HEK293 (cell line): Measurements from ENCODE around the gene ENTREP3.

Source experiments
- CTCF ChIA-PET: fragments of 350-600 bp; formaldehyde crosslinking; extraction: SDS; loops from one replicate; lab custom pipeline; 2021; ENCODE audit warnings: antibody characterized with exemption; lab: Yijun Ruan, JAX
- POLR2A ChIA-PET: fragments of 300-600 bp; formaldehyde crosslinking; extraction: SDS; loops from one replicate; lab custom pipeline; 2020; ENCODE audit warnings: antibody characterized with exemption, inconsistent platforms; lab: Yijun Ruan, JAX
- H3K27ac ChIP-seq: fragments of 200-500 bp; sonication (Bioruptor generic); 2 replicates; pipeline ENCODE4 v1.5.1; 2014; ENCODE audit warnings: low read depth, low read length, control low read depth, inconsistent platforms; ENCODE audit errors: extremely low read depth
- H3K36me3 ChIP-seq, 2 experiments: fragments of 200-500 bp in 1 of 2; sonication (Bioruptor generic) in 1 of 2; 1 replicate in 1 of 2; 2 replicates in 1 of 2; pipeline ENCODE4 v1.5.1; 2014 to 2017; ENCODE audit warnings: inconsistent platforms in 2 of 2, low read length in 2 of 2; ENCODE audit not compliant: control insufficient read depth in 2 of 2, insufficient read depth in 1 of 2
- H3K4me1 ChIP-seq: fragments of 200-500 bp; sonication (Bioruptor generic); 2 replicates; pipeline ENCODE4 v1.5.1; 2014; ENCODE audit warnings: mild to moderate bottlenecking, low read length, inconsistent platforms; ENCODE audit not compliant: control insufficient read depth, insufficient read depth
- H3K4me3 ChIP-seq: 2 replicates; pipeline ENCODE4 v1.5.1; 2011; ENCODE audit warnings: low read depth, mild to moderate bottlenecking, control low read depth, low read length, moderate library complexity
- H3K9me3 ChIP-seq: fragments of 200-500 bp; sonication (Bioruptor generic); 2 replicates; pipeline ENCODE4 v1.5.1; 2014; ENCODE audit warnings: low read depth, low read length, inconsistent platforms; ENCODE audit not compliant: control insufficient read depth, insufficient read depth
- HOXA7 ChIP-seq: sonication (generic); formaldehyde crosslinking; IDR thresholded peaks from 2 replicates; pipeline ENCODE4 v1.8.1; 2022; ENCODE audit warnings: missing genetic modification reagents, borderline replicate concordance
- KLF1 ChIP-seq: fragments of 450-650 bp; formaldehyde crosslinking; IDR thresholded peaks from 2 replicates; pipeline ENCODE4 v1.5.1; 2016; ENCODE audit warnings: missing biosample characterization, missing genetic modification characterization
- MZF1 ChIP-seq: fragments of 450-650 bp; formaldehyde crosslinking; IDR thresholded peaks from 2 replicates; pipeline ENCODE4 v1.5.1; 2017; ENCODE audit warnings: missing biosample characterization, missing genetic modification characterization, borderline replicate concordance
- SCRT1 ChIP-seq: fragments of 450-650 bp; formaldehyde crosslinking; IDR thresholded peaks from 2 replicates; pipeline ENCODE4 v1.5.1; 2016; ENCODE audit warnings: missing biosample characterization, missing genetic modification characterization, borderline replicate concordance
- SP7 ChIP-seq: fragments of 450-650 bp; formaldehyde crosslinking; IDR thresholded peaks from 2 replicates; pipeline ENCODE4 v1.5.1; 2016; ENCODE audit warnings: missing biosample characterization, missing genetic modification characterization
- ZBTB48 ChIP-seq: fragments of 450-650 bp; formaldehyde crosslinking; IDR thresholded peaks from 2 replicates; pipeline ENCODE4 v1.5.1; 2016; ENCODE audit warnings: missing biosample characterization, missing genetic modification characterization
- ZEB2 ChIP-seq: fragments of 450-650 bp; formaldehyde crosslinking; IDR thresholded peaks from 2 replicates; pipeline ENCODE4 v1.5.1; 2016; ENCODE audit warnings: missing biosample characterization, missing genetic modification characterization
- ZNF184 ChIP-seq: fragments of 450-650 bp; IDR thresholded peaks from 2 replicates; pipeline ENCODE4 v1.5.1; 2018; ENCODE audit warnings: missing biosample characterization, mild to moderate bottlenecking, missing genetic modification characterization
- ZNF221 ChIP-seq: fragments of 450-650 bp; formaldehyde crosslinking; IDR thresholded peaks from 2 replicates; pipeline ENCODE4 v1.5.1; 2017; ENCODE audit warnings: missing biosample characterization, missing genetic modification characterization, borderline replicate concordance
- ZNF324 ChIP-seq: fragments of 450-650 bp; formaldehyde crosslinking; IDR thresholded peaks from 2 replicates; pipeline ENCODE4 v1.5.1; 2016; ENCODE audit warnings: missing biosample characterization, missing genetic modification characterization
- ZNF501 ChIP-seq: fragments of 450-650 bp; formaldehyde crosslinking; IDR thresholded peaks from 2 replicates; pipeline ENCODE4 v1.5.1; 2016; ENCODE audit warnings: missing biosample characterization, missing genetic modification characterization
- ZNF521 ChIP-seq: fragments of 450-650 bp; formaldehyde crosslinking; IDR thresholded peaks from 2 replicates; pipeline ENCODE4 v1.5.1; 2017; ENCODE audit warnings: missing biosample characterization, mild to moderate bottlenecking, missing genetic modification characterization
- ZNF548 ChIP-seq: fragments of 450-650 bp; formaldehyde crosslinking; IDR thresholded peaks from 2 replicates; pipeline ENCODE4 v1.5.1; 2016; ENCODE audit warnings: missing biosample characterization, missing genetic modification characterization
- ZNF561 ChIP-seq: fragments of 450-650 bp; IDR thresholded peaks from 2 replicates; pipeline ENCODE4 v1.5.1; 2018; ENCODE audit warnings: missing biosample characterization, missing genetic modification characterization, borderline replicate concordance
- ZNF621 ChIP-seq: fragments of 450-650 bp; formaldehyde crosslinking; IDR thresholded peaks from 2 replicates; pipeline ENCODE4 v1.5.1; 2017; ENCODE audit warnings: missing biosample characterization, missing genetic modification characterization
- ZNF654 ChIP-seq: fragments of 450-650 bp; formaldehyde crosslinking; IDR thresholded peaks from 2 replicates; pipeline ENCODE4 v1.5.1; 2016; ENCODE audit warnings: low read depth, missing biosample characterization, missing genetic modification characterization
- ZNF664 ChIP-seq: fragments of 450-650 bp; formaldehyde crosslinking; IDR thresholded peaks from 2 replicates; pipeline ENCODE4 v1.5.1; 2016; ENCODE audit warnings: missing biosample characterization, missing genetic modification characterization
- ZNF76 ChIP-seq: fragments of 450-650 bp; formaldehyde crosslinking; IDR thresholded peaks from 2 replicates; pipeline ENCODE4; 2016; ENCODE audit warnings: low read depth, missing biosample characterization, missing genetic modification characterization, borderline replicate concordance
- TF ChIP-seq, protein P1 (sequence below): fragments of 450-650 bp; formaldehyde crosslinking; IDR thresholded peaks from 2 replicates; pipeline ENCODE4 v1.5.1; 2017; ENCODE audit warnings: missing biosample characterization, missing genetic modification characterization
- TF ChIP-seq, protein P2 (sequence below): fragments of 450-650 bp; formaldehyde crosslinking; conservative IDR thresholded peaks from 2 replicates; pipeline ENCODE4 v1.5.1; 2016; ENCODE audit warnings: low read depth, missing biosample characterization, missing genetic modification characterization
- TF ChIP-seq, protein P3 (sequence below): fragments of 450-650 bp; formaldehyde crosslinking; IDR thresholded peaks from 2 replicates; pipeline ENCODE4 v1.5.1; 2017; ENCODE audit warnings: missing biosample characterization, missing genetic modification characterization
- TF ChIP-seq, protein P4 (sequence below): fragments of 450-650 bp; formaldehyde crosslinking; IDR thresholded peaks from 2 replicates; pipeline ENCODE4 v1.5.1; 2016; ENCODE audit warnings: missing biosample characterization, missing genetic modification characterization

The ENTREP3 gene

DNA sequence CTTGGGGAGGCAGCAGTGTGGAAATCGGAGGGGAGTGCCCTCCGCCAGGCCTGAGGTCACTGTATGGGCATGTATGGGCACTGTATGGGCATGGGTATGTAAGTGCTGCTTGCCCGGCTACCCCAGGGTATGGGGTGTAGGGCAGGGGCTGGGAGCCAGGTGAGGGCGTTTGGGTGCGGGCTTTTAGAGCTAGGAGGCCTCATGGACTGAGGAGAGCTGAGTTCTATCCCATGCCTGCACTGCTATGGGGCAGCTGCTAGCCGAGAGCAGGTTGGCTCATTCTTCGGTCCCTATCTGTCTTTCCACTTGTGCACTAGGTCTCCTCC lies 40.6 kb upstream of the ENTREP3 start (continued):
- TF ChIP-seq ZNF548 (no peak), HOXA7 (no peak), ZNF521 (tag by site-specific recombination) (no peak), ZNF221 (tag by site-specific recombination) (no peak), ZNF621 (no peak), ZNF184 (no peak), ZNF76 (tag by site-specific recombination) (no peak), SP7 (tag by site-specific recombination) (no peak), ZNF324 (tag by site-specific recombination) (no peak), ZNF501 (tag by site-specific recombination) (no peak)
- TF ChIP-seq, protein P1, sequence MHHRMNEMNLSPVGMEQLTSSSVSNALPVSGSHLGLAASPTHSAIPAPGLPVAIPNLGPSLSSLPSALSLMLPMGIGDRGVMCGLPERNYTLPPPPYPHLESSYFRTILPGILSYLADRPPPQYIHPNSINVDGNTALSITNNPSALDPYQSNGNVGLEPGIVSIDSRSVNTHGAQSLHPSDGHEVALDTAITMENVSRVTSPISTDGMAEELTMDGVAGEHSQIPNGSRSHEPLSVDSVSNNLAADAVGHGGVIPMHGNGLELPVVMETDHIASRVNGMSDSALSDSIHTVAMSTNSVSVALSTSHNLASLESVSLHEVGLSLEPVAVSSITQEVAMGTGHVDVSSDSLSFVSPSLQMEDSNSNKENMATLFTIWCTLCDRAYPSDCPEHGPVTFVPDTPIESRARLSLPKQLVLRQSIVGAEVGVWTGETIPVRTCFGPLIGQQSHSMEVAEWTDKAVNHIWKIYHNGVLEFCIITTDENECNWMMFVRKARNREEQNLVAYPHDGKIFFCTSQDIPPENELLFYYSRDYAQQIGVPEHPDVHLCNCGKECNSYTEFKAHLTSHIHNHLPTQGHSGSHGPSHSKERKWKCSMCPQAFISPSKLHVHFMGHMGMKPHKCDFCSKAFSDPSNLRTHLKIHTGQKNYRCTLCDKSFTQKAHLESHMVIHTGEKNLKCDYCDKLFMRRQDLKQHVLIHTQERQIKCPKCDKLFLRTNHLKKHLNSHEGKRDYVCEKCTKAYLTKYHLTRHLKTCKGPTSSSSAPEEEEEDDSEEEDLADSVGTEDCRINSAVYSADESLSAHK (tag by site-specific recombination), result no peak

DNA sequence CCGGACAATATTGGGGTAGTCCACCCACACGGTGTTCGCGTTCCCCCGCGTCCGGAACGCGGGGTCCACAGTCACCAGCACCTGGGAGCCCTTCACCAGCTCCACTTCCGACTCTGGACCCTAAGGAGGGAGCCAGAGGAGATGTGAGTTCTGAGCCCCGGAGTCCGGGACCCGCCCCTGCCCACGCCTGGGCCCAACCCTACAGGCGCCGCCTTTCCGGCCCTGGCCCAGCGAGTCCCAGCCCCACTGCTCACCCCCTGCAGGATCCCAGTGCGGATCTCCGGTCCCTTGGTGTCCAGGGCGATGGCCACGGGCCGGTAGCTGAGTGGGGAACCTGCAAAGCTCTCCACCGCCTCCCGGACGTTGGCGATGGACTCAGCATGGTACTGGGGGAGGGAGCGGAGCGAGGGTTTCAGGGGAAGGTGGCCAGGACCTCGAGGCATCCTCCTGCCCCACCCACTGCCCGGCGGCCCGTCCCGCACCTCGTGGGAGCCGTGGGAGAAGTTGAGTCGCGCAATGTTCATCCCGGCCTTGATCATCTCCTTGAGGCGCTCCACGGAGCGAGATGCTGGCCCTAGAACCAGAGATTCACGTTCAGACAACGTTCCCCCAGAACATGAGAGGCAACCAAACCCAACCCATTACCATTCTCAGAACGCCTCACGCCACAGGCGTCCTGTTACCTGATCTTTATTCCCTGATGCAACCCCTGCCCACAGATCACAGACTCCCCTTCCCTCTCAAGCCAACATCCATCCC lies 40.1 kb upstream of the ENTREP3 start:
- ChIA-PET POLR2A (interaction anchor here (0.6 kb wide), 1 partner anchor 29 kb away, joined by 3 read pairs; no protein-coding TSS in a partner anchor), CTCF (no interaction called here)
- Histone ChIP-seq H3K4me1 (no peaks in the 10 kb centered on the region), H3K4me3 (no peak overlapping the region), H3K27ac (no peak overlapping the region), H3K9me3 (no peaks in the 10 kb centered on the region), H3K36me3 (no peaks in the 10 kb centered on the region)
- TF ChIP-seq, protein P2, sequence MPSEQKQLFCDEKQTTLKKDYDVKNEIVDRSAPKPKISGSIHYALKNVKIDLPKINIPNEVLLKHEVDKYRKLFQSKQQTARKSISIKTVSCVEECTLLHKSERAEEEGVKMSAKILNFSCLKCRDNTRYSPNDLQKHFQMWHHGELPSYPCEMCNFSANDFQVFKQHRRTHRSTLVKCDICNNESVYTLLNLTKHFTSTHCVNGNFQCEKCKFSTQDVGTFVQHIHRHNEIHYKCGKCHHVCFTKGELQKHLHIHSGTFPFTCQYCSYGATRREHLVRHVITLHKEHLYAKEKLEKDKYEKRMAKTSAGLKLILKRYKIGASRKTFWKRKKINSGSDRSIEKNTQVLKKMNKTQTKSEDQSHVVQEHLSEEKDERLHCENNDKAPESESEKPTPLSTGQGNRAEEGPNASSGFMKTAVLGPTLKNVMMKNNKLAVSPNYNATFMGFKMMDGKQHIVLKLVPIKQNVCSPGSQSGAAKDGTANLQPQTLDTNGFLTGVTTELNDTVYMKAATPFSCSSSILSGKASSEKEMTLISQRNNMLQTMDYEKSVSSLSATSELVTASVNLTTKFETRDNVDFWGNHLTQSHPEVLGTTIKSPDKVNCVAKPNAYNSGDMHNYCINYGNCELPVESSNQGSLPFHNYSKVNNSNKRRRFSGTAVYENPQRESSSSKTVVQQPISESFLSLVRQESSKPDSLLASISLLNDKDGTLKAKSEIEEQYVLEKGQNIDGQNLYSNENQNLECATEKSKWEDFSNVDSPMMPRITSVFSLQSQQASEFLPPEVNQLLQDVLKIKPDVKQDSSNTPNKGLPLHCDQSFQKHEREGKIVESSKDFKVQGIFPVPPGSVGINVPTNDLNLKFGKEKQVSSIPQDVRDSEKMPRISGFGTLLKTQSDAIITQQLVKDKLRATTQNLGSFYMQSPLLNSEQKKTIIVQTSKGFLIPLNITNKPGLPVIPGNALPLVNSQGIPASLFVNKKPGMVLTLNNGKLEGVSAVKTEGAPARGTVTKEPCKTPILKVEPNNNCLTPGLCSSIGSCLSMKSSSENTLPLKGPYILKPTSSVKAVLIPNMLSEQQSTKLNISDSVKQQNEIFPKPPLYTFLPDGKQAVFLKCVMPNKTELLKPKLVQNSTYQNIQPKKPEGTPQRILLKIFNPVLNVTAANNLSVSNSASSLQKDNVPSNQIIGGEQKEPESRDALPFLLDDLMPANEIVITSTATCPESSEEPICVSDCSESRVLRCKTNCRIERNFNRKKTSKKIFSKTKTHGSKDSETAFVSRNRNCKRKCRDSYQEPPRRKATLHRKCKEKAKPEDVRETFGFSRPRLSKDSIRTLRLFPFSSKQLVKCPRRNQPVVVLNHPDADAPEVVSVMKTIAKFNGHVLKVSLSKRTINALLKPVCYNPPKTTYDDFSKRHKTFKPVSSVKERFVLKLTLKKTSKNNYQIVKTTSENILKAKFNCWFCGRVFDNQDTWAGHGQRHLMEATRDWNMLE, result no peak
- TF ChIP-seq KLF1 (tag by site-specific recombination), result peak; percentile 34; the same call in 1 of the 2 replicates

DNA sequence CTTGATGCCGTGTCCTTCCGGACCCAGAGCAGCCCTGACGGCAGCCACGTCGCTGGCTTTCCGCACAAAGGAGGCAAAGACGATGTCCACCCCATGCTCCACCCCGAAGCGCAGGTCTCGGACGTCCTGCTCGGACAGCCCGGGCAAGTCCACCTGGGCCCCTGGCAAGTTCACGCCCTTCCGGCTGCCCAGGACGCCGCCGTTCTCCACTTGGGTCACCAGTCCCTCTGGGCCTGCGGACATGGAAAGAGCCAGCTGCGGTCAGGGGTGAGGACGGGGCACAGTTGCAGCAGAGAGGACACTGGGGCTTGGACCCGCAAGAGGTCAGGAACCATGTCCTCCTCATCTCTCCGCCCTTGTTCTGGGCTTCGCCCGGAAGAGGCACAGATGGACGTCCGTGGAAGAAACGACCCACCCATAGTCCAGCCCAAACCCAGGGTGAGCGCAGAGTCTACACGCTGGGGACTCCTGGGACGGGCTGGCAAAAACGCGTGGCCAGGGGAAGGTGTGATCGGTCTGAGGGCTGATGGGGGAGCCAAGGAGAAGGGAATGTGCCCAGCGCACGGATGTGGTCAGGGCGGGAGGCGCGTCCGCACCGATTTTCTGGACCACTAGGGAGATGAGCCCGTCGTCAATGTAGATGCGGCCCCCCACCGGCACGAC lies 39.4 kb upstream of the ENTREP3 start:
- ChIA-PET CTCF (no interaction called here), POLR2A (no interaction called here)
- Histone ChIP-seq H3K4me1 (no peaks in the 10 kb centered on the region), H3K4me3 (no peak overlapping the region), H3K36me3 (no peaks in the 10 kb centered on the region), H3K27ac (no peak overlapping the region), H3K9me3 (no peaks in the 10 kb centered on the region)
- TF ChIP-seq, protein P3, sequence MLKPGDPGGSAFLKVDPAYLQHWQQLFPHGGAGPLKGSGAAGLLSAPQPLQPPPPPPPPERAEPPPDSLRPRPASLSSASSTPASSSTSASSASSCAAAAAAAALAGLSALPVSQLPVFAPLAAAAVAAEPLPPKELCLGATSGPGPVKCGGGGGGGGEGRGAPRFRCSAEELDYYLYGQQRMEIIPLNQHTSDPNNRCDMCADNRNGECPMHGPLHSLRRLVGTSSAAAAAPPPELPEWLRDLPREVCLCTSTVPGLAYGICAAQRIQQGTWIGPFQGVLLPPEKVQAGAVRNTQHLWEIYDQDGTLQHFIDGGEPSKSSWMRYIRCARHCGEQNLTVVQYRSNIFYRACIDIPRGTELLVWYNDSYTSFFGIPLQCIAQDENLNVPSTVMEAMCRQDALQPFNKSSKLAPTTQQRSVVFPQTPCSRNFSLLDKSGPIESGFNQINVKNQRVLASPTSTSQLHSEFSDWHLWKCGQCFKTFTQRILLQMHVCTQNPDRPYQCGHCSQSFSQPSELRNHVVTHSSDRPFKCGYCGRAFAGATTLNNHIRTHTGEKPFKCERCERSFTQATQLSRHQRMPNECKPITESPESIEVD (tag by site-specific recombination), result no peak
- TF ChIP-seq MZF1 (tag by site-specific recombination) (no peak), ZEB2 (tag by site-specific recombination) (no peak), ZNF561 (tag by site-specific recombination) (no peak), ZNF654 (tag by site-specific recombination) (no peak), ZNF664 (tag by site-specific recombination) (no peak), ZBTB48 (tag by site-specific recombination) (no peak), SCRT1 (tag by site-specific recombination) (no peak)
- TF ChIP-seq, protein P4, sequence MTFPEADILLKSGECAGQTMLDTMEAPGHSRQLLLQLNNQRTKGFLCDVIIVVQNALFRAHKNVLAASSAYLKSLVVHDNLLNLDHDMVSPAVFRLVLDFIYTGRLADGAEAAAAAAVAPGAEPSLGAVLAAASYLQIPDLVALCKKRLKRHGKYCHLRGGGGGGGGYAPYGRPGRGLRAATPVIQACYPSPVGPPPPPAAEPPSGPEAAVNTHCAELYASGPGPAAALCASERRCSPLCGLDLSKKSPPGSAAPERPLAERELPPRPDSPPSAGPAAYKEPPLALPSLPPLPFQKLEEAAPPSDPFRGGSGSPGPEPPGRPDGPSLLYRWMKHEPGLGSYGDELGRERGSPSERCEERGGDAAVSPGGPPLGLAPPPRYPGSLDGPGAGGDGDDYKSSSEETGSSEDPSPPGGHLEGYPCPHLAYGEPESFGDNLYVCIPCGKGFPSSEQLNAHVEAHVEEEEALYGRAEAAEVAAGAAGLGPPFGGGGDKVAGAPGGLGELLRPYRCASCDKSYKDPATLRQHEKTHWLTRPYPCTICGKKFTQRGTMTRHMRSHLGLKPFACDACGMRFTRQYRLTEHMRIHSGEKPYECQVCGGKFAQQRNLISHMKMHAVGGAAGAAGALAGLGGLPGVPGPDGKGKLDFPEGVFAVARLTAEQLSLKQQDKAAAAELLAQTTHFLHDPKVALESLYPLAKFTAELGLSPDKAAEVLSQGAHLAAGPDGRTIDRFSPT (tag by site-specific recombination), result no peak
